HG03045 (cell line): Measurements from ENCODE around the gene LSR.
A peak's percentile ranks its signal among the peaks of the same experiment; 100 is the strongest.

Experiments used
- ATAC-seq: cut with Tn5 transposase; IDR thresholded peaks from one replicate; pipeline ENCODE4 v1.9.1; 2021; ENCODE audit warnings: mild to moderate bottlenecking, moderate library complexity; ENCODE audit not compliant: unreplicated experiment

LSR gene, protein sequence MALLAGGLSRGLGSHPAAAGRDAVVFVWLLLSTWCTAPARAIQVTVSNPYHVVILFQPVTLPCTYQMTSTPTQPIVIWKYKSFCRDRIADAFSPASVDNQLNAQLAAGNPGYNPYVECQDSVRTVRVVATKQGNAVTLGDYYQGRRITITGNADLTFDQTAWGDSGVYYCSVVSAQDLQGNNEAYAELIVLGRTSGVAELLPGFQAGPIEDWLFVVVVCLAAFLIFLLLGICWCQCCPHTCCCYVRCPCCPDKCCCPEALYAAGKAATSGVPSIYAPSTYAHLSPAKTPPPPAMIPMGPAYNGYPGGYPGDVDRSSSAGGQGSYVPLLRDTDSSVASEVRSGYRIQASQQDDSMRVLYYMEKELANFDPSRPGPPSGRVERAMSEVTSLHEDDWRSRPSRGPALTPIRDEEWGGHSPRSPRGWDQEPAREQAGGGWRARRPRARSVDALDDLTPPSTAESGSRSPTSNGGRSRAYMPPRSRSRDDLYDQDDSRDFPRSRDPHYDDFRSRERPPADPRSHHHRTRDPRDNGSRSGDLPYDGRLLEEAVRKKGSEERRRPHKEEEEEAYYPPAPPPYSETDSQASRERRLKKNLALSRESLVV

DNA sequence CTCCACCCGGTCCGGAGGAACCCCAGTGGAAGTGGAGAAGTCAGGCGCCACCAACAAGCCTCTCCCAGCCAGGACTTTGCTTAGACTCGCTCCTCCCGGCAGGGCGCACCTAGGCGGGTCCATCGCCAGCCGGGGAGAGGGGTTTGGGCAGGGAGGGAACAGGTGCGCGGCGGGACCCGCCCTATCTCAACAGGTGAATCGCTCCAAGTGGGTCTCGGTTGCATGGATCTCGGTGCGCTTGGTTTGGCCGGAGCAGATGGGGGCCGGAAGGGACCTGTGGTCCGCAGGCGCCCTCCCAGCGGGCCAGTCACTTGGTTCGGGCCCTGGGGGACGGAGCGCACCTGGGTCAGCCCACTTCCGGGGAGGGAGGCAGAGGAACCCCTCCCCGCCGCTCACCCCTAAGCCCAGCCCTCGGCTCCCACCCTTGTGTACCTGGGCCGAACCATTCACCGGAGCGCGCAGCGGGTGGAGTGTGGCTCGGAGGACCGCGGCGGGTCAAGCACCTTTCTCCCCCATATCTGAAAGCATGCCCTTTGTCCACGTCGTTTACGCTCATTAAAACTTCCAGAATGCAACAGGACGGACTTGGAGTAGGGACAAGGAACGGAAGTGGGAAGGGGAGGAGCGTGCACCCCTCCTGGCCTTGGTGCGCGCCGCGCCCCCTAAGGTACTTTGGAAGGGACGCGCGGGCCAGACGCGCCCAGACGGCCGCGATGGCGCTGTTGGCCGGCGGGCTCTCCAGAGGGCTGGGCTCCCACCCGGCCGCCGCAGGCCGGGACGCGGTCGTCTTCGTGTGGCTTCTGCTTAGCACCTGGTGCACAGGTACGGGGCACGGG lies at the start of gene LSR:
LSR (plus strand) TSS at position 693 of the 836 bp plus-strand sequence; CDS start at position 714, 21 bp downstream.
- ATAC-seq, result peak; percentile 75

DNA sequence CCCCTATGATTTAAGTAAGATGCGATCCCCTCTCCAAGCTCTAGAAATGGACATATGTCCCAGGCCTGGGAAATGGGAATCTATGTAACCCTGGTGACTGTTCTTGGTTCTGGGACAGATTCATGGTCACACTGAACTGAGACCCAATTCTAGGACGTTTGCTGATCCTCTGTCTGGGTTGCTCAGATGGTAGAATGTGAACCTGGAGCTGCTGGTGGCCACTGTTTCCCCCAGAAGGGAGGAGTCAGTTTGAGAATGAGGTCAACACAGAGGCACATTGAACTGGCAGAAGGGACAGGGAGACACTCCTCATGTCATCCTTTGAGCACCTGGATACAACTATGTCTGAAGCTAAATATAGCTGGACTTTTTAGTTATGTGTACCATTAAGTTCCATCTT lies 49.3 kb upstream of the LSR start:
- ATAC-seq, result no peak

DNA sequence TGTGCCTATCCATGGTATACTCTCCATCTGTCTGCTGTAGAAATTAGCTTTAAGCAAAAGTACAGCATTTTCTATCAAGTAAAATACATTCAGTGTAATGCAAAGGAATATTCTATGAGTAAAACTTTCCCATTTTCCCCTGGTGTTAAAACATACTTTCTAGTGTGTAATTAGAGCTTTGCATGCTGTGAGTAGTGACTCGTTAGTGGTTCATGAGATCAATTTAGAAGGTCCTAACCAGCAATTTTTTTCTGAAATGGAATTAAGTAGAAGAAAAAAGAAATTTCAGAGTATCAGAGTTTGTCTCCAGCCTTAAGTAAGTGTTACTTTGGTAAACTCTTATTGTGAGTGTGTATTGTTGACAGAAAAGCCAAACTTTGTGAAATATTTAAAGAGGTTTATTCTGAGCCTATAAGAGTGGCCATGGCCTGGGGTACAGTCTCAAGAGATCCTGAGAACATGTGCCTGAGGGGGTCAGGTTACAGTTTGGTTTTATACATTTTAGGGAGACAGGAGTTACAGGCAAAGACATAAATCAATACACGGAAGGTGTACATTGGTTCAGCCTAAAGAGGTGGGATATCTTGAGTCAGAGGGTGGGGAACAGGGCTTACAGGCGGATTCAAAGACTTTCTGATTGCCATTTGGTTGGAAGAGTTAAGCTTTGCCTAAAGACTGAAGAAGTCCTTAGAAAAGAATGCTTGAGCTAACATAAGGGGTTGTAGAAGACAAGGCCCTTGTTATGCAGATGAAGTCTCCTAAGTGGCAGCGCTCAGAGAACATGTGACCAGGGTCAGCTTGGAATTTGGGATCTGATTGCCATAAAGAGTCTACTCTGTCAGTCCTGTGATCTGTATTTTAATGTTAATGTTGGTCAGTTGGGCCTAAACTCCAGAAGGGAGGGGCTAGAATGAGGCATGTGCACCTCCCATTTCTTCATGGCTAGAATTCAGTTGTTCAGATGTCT lies 45.8 kb upstream of the LSR start:
- no peak for ATAC-seq

DNA sequence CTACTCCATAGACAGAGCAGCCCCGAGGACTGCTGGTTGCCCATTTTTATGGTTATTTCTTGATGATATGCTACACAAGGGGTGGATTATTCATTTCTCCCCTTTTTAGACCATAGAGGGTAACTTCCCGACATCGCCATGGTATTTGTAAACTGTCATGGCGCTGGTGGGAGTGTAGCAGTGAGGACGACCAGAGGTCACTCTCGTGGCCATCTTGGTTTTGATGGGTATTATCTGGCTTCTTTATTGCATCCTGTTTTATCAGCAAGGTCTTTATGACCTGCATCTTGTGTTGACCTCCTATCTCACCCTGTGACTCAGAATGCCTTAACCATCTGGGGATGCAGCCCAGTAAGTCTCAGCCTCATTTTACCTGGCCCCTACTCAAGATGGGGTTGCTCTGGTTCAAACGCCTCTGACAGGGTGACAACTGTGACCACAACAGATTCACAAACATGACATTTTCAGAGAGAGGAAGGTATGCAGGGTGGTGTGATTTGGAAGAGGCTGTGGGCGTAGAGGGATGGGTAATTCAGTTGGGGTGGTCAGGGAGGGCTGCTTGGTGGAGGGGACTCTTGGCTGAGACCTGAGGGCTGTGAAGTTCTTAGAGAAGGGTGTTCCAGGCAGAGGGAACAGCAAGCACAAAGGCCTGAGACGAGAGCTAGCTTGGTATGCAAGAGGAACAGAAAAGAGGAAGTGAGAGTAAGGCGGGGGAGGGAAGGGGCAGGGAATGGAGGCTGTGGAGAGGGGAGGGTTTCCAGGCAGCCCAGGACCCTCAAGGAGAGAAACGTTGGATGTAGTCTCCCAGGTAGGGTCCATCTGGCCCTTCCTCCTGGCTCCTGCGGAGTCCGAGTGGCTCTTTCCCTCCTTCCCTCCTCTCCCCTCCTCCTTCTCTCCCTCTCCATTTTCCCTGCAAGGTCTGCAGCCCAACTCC lies 43.7 kb upstream of the LSR start:
- no peak for ATAC-seq

DNA sequence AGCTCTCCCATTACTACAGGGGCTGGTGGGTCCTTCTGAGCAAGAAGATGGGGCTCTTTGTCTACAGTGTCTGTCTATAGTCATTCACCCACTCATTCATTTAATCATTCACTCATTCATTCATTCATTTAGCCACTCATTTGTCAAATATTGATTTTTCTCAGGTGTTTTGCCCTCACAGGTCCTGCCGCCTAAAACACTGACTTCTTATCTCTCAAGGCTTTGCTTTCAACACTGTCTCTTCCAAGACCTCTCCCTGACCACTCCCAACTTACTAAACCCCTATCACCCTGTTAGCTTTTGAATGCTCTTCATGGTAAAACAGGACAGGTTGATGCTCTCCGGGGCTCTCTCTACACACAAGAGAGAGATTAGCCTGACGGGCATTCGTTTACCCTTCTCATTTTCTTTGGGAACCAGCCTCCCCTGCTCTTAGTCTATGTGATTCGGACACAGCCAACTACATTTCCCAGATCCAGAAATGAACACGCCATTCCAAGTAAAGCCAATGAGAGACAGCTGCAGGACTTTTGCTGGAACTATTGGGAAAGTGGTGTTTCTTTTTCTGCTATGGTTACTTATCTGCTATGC lies 43.0 kb upstream of the LSR start:
- ATAC-seq, result no peak

DNA sequence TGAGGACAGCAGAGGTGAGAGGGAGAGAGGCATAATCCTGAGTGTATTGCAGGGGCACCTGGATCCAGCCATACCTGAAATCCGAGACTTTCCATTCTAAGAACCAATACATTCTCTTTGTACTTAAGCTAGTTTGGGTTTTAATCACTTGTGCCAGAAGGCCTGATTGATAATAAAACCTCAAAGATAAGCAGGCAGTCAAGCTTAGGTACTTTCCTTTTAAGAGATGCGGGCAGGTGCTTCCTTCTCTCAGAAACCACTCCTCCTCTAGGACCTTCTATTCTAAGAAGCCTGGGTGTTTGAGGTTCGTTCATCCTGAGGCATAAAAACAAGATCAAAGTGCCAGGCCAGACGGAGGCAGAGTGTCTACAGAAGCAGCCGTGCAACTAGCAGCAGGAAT lies 42.4 kb upstream of the LSR start:
- no peak for ATAC-seq

DNA sequence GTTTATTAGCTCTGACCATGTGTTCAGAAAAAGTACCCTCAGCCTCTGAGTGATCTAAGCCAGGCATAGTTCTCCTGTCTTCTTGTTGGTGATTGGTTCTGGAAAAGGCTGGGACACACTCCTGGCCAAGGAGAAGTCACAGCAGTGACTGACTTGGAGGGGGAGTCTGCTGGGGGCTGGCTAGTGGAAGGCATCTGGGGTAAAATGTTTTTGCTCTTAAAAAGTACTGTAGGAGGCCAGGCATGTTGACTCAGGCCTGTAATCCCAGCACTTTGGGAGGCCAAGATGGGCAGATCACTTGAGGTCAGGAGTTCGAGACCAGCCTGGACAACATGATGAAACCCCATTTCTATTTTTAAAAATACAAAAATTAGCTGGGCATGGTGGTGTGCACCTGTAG lies 41.9 kb upstream of the LSR start:
- no peak for ATAC-seq

DNA sequence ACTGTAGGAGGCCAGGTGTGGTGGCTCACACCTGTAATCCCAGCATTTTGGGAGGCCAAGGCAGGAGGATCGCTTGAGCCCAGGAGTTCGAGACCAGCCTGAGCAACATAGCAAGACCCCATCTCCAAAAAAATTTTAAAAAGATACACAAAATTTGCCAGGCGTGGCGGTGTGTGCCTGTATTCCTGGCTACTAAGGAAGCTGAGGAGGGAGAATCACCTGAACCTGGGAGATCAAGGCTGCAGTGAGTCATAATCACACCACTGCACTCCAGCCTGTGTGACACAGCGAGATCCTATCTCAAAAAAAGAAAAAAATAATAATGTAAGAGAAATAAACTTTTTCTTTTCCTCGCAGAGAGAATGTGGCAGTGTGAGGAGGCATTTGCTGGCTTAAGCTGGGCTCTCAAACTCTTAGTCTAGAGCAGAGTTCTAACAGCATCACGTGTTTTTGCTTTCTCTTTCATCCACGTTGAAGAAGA lies 41.4 kb upstream of the LSR start:
- ATAC-seq, result no peak

DNA sequence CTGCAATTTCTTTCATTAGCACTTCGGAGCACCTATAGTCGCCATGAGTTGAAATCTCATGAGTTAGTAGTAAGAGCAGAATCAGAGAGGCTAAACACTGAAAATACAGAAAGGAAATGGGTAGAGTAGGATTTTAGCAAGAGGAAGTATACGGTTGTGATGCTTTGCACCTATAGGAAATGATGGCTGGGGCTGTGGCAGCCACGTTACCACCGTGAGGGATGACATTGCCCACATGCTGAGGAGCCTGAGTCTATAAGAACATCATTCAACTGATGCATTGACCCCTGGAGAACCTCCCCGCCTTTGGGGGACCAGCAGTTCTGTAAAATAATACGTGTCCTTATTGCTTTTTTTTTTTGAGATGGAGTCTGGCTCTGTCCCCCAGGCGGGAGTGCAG lies 40.7 kb upstream of the LSR start:
- ATAC-seq, result no peak

DNA sequence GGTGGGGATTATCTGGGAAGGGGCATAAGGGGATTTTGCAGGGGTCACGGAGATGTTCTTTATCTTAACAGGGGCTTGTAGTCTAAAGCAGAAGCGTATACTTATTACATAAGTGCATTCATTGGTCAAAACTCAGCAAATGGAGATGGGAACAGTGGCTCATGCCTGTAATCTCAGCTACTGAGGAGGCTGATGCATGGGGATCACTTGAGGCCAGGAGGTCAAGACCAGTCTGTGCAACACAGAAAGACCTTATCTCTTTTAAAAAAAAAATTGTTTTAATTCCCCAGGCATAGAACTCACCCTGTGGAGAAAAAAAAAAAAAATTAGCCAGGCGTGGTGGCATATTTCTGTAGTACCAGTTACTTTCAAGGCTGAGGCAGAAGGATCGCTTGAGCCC lies 39.2 kb upstream of the LSR start:
- ATAC-seq, result no peak

DNA sequence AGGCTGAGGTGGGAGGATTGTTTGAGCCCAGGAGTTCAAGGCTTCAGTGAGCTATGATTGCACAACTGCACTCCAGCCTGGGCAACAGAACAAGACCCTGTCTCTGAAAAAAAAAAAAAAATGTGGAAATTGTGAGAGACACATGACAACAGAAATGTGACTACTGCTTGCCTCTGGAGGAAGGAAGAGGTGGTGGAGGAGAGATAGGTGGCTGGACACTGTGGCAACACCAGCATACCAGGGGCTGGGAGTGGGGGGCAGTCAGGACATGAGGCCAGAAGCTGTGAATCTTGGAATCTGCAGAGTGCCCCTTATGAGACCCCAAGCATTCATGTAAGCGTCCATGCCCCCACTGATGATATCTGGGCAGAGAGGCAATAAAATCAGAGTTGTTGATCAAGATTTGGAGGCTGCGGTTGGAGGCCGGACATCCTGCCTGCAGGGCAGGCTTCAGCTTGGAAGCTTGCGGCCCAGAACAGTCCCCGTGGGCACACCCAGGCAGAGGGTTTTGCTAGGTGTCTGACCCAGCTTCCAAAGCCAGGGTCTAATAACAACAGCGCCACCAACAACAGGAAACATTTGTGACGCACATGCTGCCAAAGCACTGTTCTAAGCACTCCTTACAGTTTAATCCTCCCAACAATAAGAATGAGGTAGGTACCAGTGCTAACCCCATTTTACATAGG lies 37.1 kb upstream of the LSR start:
- no peak for ATAC-seq

DNA sequence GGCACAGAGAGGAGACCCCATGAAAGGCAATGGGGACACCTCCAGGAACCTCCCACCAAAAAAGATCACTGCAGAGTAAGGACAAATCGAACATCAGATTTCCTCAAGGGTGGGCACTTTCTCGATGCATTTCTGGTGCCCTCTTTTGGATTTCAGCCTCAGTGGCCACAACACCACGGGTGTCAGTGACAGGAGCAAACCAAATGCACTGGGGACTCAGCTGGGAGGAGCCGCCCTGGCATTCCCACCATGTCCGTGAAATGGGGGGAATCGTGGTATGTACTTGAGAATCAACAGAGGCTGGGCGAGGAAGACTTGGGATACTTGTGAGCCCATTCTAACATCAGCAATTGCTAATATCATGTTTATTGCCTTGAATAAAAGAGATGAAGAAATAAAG lies 36.6 kb upstream of the LSR start:
- ATAC-seq, result no peak

DNA sequence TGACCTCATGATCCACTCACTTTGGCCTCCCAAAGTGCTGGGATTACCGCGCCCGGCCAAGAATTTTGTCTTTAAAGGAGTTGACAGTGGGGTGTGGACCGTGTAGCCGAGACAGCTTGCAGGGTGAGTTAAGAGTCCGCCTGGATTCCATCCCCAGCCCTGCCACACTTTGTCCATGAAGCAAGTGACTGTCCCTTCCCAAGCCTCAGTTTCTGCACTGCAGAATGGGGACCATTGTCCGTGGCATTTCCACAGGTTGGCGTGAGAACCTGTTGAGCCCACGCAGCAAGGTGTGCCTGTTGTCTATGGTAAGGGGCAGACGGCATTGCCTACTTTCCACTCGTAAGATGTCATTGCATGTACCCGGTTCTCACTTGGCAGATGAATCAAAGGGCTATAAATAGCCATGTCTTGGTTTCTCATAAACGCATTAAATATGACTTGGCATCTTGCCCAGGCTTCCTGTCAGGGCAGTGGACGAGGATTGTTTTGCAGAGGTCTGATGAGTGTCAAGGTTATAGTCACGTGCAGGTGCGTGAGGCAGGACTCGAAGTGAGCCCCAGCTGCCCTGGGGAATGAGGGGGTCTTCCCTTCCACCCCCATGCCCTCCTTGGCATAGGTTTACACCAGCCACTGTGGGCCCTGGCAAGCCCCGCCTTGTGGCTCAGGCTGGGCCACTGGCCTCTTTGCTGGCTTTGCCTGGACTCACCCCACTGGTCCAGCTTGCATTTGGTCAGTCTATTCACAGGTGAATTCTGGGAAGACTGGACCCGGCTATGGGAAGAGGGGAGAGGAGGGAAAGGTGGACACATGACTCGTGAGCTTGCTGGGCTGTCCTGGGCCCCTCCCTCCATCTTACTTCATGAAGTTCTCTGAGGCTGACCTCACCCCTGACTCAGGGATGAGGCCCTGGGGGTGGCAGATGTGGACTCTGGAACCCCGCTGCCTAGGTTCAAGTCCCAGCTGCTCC lies 34.9 kb upstream of the LSR start:
- no peak for ATAC-seq

DNA sequence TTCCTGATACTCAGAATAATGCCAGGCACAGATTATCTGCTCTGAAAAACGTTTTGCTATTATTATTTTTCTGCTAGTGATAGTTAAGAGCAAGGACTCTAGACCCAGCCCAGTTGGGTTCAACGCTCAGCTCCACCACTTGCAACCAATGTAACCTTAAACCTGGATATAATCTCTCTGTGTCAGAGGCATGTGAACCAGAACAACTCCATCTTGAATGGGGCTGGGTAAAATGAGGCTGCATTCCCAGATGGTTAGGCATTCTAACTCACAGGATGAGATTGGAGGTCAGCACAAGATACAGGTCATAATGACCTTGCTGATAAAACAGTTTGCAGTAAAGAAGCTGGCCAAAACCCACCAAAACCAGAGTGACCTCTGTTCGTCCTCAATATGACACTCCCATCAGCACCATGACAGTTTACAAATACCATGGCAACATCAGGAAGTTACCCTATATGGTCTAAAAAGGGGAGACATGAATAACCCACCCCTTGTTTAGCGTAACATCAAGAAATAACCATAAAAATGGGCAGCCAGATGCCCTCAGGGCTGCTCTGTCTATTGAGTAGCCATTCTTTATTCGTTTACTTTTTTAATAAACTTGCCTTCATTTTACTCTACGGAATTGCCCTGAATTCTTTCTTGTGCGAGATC lies 33.9 kb upstream of the LSR start:
- ATAC-seq, result no peak

DNA sequence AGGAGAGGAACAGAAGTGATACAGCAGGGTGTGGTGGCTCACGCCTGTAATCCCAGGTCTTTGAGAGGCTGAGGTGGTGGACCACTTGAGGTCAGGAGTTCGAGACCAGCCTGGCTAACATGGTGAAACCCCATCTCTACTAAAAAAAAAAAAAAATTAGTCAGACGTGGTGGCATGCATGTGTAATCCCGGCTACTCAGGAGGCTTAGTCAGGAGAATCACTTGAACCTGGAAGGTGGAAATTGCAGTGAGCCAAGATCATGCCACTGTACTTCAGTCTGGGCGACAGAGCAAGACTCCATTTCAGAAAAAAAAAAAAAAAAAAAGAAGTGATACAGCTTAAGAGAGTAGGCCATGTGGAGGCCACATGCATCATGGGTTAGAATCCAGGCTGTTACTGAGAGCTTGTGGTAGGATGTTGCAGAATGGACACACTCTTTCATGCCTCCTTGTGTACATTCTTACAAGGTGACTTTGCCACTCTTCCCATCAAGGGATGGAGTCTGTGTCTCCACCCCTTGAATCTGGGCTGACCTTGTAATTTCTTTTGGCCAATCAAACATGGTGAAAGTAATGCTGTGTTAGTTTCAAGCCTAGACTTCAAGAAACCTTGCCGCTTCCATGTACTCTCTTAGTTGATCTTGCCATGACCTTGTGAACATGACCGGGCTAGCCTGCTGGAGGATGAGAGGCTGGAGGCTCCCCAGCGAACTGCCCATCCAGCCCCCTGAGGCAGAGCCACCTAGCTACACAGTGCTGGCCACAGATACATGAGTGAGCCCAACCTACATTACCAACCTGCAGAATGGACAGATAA lies 32.6 kb upstream of the LSR start:
- no peak for ATAC-seq
